ENCODE data around the gene ISLR. TPM values are rescaled to one million over a fixed set of nuclear protein-coding genes. Genes with fewer than 3 reads are reported as not detected.
A peak's percentile ranks its signal among the peaks of the same experiment; 100 is the strongest.

Gene ISLR
- total and polyA plus RNA-seq, 9 donors: 82.4 to 314 (median 152) TPM

GRCh38 chr15:74170875-74171578 lies 2.5 kb upstream of the ISLR start:
- Histone ChIP-seq H3K4me1 (ENCODE audit: insufficient read depth) (peaks cover 44% of the 10 kb centered on the region), H3K36me3 (no peaks in the 10 kb centered on the region), H3K9me3 (no peaks in the 10 kb centered on the region), H3K4me3 (no peak overlapping the region), H3K27me3 (no peaks in the 10 kb centered on the region), H3K27ac (peak overlapping the region; percentile 62 to 89)
- DNase-seq: peak in 2 of 5 donors; percentile 20 to 35
- TF ChIP-seq, protein P1, sequence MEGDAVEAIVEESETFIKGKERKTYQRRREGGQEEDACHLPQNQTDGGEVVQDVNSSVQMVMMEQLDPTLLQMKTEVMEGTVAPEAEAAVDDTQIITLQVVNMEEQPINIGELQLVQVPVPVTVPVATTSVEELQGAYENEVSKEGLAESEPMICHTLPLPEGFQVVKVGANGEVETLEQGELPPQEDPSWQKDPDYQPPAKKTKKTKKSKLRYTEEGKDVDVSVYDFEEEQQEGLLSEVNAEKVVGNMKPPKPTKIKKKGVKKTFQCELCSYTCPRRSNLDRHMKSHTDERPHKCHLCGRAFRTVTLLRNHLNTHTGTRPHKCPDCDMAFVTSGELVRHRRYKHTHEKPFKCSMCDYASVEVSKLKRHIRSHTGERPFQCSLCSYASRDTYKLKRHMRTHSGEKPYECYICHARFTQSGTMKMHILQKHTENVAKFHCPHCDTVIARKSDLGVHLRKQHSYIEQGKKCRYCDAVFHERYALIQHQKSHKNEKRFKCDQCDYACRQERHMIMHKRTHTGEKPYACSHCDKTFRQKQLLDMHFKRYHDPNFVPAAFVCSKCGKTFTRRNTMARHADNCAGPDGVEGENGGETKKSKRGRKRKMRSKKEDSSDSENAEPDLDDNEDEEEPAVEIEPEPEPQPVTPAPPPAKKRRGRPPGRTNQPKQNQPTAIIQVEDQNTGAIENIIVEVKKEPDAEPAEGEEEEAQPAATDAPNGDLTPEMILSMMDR (IDR thresholded peaks at IDR 0.05): no peak
- no peak for TF ChIP-seq EP300 (IDR thresholded peaks at IDR 0.05)
- no peak for TF ChIP-seq POLR2A (IDR thresholded peaks at IDR 0.05)
- intact Hi-C loops (cut with DNase I): loop anchor here in 2 of 4 donors (5.0 kb wide), 2 partner anchors 34 to 39 kb away; partner anchors contain the start of gene ISLR2 (in 1 of the 2)
- 86 to 96% (median 86%) methylated on average over 6 to 7 of the region's 7 CpGs for WGBS, 3 donors

- H3K27ac ChIP-seq: peak overlapping the region; percentile 84 to 89
- H3K27me3 ChIP-seq: no peaks in the 10 kb centered on the region
- intact Hi-C loops (cut with DNase I): loop anchor here in 2 of 4 donors (5.0 kb wide), 2 partner anchors 35 to 40 kb away; partner anchors contain the start of gene ISLR2 (in 1 of the 2)
- no peaks in the 10 kb centered on the region for H3K9me3 ChIP-seq
- peaks cover 51% of the 10 kb centered on the region for H3K4me1 ChIP-seq (ENCODE audit: insufficient read depth)
- DNase-seq: peak in 2 of 5 donors; percentile 33 to 36
- H3K4me3 ChIP-seq: no peak overlapping the region
- no peaks in the 10 kb centered on the region for H3K36me3 ChIP-seq
- no peak for TF ChIP-seq EP300 (IDR thresholded peaks at IDR 0.05)
- TF ChIP-seq POLR2A (IDR thresholded peaks at IDR 0.05): no peak
- TF ChIP-seq, protein P1 (IDR thresholded peaks at IDR 0.05): no peak
- WGBS, 3 donors: 42 to 82% (median 78%) methylated on average over 1 of the region's 1 CpG
Measured at GRCh38 chr15:74171965-74172541, 1.5 kb upstream of the ISLR start.

- DNase-seq: peak; percentile 86 to 91 (median 87)
- Histone ChIP-seq H3K27me3 (no peaks in the 10 kb centered on the region), H3K9me3 (no peaks in the 10 kb centered on the region), H3K4me1 (ENCODE audit: insufficient read depth) (peaks cover 56% of the 10 kb centered on the region), H3K36me3 (no peaks in the 10 kb centered on the region), H3K27ac (peak overlapping the region; percentile 84 to 89), H3K4me3 (peak overlapping the region; percentile 46)
- intact Hi-C loops (cut with DNase I): loop anchor here in 2 of 4 donors (5.0 kb wide), 2 partner anchors 36 to 41 kb away; partner anchors contain the start of gene ISLR2 (in 1 of the 2)
- no peak for TF ChIP-seq EP300 (IDR thresholded peaks at IDR 0.05)
- 7 to 9% (median 7%) methylated on average over 13 of the region's 13 CpGs for WGBS, 3 donors
Measured at GRCh38 chr15:74172701-74173379, 670 bp upstream of the ISLR start.

GRCh38 chr15:74174219-74174957 lies 878 bp downstream of the ISLR start:
- H3K4me1 ChIP-seq (ENCODE audit: insufficient read depth): peaks cover 55% of the 10 kb centered on the region
- H3K4me3 ChIP-seq: peak overlapping the region; percentile 46
- no peaks in the 10 kb centered on the region for H3K9me3 ChIP-seq
- peak; percentile 66 to 81 (median 78) for DNase-seq
- no peaks in the 10 kb centered on the region for H3K27me3 ChIP-seq
- 13 to 18% (median 13%) methylated on average over 19 to 20 of the region's 20 CpGs for WGBS, 3 donors
- intact Hi-C loops (cut with DNase I): loop anchor here in 2 of 4 donors (5.0 kb wide), 2 partner anchors 37 to 42 kb away; partner anchors contain the start of gene ISLR2 (in 1 of the 2)
- TF ChIP-seq, protein P1 (IDR thresholded peaks at IDR 0.05): no peak
- TF ChIP-seq POLR2A (IDR thresholded peaks at IDR 0.05): no peak
- TF ChIP-seq EP300 (IDR thresholded peaks at IDR 0.05): no peak
- no peaks in the 10 kb centered on the region for H3K36me3 ChIP-seq
- peak overlapping the region; percentile 79 to 89 for H3K27ac ChIP-seq

Data from ovary (tissue), 9 donors.